ENCODE results near the gene CD40.

Gene CD40

DNA sequence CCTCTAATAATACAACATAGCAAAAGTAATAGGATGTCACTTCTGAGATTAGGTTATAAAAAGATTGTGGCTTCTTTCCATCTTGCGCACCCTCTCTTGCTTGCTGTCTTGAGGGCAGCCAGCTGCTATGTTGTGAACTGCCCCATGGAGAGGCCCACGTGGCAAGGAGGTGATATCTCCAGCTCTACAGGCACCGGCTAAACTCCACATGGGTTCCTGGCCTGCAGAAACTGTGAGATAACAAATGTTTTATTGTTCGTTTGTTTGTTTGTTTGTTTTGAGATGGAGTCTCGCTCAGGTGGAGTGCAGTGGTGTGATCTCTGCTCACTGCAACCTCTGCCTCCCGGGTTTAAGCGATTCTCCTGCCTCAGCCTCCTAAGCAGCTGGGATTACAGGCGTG is 38.0 kb downstream of the CD40 start:
- Mint-ChIP-seq H3K9me3 (no peaks in the 10 kb centered on the region), H3K27ac (no peak overlapping the region), H3K4me3 (no peak overlapping the region), H3K36me3 (no peaks in the 10 kb centered on the region), H3K27me3 (peaks cover 10% of the 10 kb centered on the region), H3K4me1 (no peaks in the 10 kb centered on the region)
- ATAC-seq (ENCODE audit: low read depth): no peak
- no peak for DNase-seq (ENCODE audit: low spot score in 2 of 2)

DNA sequence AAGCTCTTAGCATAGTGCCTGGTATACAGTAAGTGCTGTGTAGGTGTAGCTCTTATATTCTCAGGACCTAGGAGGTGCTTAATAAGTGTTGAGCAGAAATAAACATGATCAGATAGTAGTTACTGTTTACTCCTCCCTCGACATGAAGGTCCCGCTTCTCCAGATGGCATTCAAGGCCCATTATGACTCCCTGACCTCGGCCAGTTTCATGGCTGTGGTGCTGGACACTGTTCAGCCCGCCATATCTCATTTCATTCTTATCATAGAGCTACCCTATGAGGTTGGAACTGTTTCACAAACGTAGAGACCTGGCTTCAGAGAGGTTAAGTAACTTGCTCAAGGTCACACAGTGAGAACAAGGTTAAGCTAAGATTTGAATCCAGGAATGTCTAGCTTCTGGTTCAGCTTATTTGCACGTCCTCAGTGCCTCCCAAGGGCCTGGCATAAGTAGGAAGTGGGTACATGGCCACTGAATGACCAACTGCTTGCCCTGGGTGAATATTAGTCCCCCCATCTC is 39.0 kb downstream of the CD40 start:
- DNase-seq (ENCODE audit: low spot score in 2 of 2): no peak
- Mint-ChIP-seq H3K36me3 (no peaks in the 10 kb centered on the region), H3K27ac (no peak overlapping the region), H3K4me3 (no peak overlapping the region), H3K9me3 (no peaks in the 10 kb centered on the region), H3K4me1 (no peaks in the 10 kb centered on the region), H3K27me3 (peaks cover 12% of the 10 kb centered on the region)
- no peak for ATAC-seq (ENCODE audit: low read depth)

DNA sequence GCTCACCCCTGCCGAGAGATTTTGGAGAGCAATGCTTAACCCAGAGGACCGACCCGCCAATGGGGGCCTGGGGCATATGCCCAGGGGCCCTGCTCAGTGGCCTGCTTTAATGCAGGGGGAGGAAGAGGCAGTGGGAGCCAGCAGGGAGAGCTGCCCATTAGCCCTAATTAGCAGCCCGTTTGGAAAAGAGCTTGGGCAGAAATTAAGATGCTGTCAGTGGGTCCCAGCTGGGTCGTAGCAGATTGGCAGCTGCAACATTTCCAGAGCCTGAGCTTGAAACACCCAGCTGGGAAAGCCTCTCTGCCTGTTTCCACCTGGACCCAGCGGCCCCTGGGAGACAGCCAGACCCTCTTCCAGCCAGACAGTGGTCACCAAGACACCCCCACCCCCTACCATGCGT is 39.5 kb downstream of the CD40 start:
- DNase-seq (ENCODE audit: low spot score in 2 of 2): no peak
- no peaks in the 10 kb centered on the region for H3K36me3 Mint-ChIP-seq
- no peak overlapping the region for H3K4me3 Mint-ChIP-seq
- no peak overlapping the region for H3K27ac Mint-ChIP-seq
- H3K4me1 Mint-ChIP-seq: no peaks in the 10 kb centered on the region
- no peaks in the 10 kb centered on the region for H3K9me3 Mint-ChIP-seq
- peaks cover 16% of the 10 kb centered on the region for H3K27me3 Mint-ChIP-seq
- no peak for ATAC-seq (ENCODE audit: low read depth)

DNA sequence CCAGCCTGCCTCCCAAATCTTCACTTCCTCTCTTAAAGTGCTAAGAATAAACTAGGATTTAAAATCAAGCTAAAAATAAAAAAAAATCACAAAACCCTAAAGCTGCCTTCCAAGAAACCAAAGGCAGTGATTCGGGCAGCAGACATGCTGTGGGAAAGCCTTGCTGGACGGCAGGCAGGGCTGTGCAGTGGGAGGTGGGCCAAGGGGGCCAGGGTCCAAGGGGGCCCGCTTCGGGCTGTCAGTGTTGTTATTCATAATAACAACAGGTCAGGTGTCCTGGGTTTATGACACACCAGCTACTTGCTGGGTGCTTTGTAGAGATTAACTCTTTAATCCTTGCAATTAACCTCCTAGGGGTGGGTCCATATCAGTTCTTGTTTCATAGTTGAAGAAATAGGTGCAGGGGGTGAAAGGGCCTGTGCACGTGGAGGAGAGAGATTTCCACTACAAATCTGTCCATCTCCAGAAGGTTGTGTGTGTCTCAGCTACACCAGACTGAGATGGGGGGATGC is 40.4 kb downstream of the CD40 start:
- Mint-ChIP-seq H3K27ac (no peak overlapping the region), H3K4me3 (no peak overlapping the region), H3K9me3 (no peaks in the 10 kb centered on the region), H3K27me3 (peaks cover 19% of the 10 kb centered on the region), H3K4me1 (no peaks in the 10 kb centered on the region), H3K36me3 (no peaks in the 10 kb centered on the region)
- DNase-seq (ENCODE audit: low spot score in 2 of 2) (no peak), ATAC-seq (ENCODE audit: low read depth) (no peak)

DNA sequence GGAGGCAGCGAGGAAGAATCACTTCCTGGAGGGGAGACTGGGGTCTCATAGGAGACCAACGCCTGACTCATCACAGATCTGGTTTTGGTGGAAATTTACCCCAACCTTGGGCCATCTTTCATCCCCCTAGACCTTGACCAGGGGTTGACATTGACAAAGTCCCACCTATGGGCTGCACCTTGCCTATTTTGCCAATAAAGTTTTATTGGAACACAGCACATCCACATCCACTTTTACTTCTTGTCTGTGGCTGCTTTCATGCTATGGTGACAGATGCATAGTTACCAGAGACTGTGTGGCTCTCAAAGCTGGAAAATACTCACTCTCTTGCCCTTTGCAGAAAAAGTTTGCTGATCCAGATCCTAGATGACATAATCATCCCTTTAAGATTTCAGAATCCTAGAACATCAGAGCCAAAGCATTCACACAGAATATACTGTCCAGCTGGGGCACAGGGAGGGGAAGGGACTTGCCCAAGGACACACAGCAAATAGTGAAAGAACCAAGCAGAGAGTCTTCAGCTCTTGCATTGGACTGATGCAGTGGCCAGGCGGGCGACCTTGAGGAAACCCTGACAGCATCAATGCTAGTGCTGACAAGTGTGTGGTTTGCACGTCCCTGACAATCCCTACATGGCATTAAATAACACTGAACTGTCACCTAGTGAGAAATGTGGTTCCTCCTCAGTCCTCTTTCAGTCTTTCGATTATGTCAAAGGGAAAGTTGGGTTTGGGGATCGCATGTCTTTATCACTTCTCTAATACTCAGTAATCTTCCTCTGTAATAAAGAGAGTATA is 41.2 kb downstream of the CD40 start:
- Mint-ChIP-seq H3K4me1 (peaks cover 3% of the 10 kb centered on the region), H3K27me3 (peaks cover 24% of the 10 kb centered on the region), H3K27ac (no peak overlapping the region), H3K36me3 (no peaks in the 10 kb centered on the region), H3K9me3 (no peaks in the 10 kb centered on the region), H3K4me3 (no peak overlapping the region)
- ATAC-seq (ENCODE audit: low read depth) (no peak), DNase-seq (ENCODE audit: low spot score in 2 of 2) (no peak)

DNA sequence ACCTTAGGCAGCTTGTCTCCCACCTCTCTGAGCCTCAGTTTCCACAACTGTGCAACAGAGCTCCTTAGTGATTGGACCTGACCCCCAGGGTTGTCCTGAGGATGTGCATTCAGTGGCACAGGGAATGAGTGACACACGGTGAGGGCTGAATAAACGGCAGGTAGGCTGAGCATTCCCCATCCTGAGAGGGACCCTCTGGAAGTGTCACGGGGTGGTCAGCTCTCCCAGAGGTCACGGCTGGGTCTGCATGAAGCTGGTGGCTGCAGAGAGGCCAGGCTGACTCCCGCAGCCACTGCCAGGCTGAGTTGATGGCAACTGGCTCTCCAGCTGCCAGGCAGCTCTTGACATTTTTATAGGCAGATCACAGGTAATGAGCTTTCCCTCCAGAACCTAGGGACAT is 42.5 kb downstream of the CD40 start:
- H3K9me3 Mint-ChIP-seq: no peaks in the 10 kb centered on the region
- peaks cover 22% of the 10 kb centered on the region for H3K27me3 Mint-ChIP-seq
- H3K4me3 Mint-ChIP-seq: no peak overlapping the region
- ATAC-seq (ENCODE audit: low read depth): no peak
- peaks cover 3% of the 10 kb centered on the region for H3K4me1 Mint-ChIP-seq
- no peaks in the 10 kb centered on the region for H3K36me3 Mint-ChIP-seq
- no peak overlapping the region for H3K27ac Mint-ChIP-seq
- no peak for DNase-seq (ENCODE audit: low spot score in 2 of 2)

DNA sequence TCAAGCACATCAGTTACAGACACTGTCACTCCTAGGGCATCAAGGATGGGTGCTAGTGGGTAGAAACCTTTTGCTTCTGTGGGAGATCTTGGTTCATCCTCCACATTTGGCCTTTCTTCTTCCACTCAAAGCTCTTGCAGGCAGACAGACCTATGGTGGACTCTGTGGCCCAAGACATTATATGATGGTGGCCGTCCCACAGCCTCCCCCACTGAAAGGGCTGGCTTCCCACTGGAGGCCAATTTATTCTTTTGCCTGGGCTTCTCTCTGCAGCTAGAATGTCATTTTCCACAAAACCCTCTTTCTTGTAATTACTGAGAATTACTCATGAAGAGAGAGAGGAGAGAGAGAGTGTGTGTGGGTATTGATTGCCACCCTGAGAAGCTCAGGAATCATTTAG is 43.8 kb downstream of the CD40 start:
- DNase-seq (ENCODE audit: low spot score in 2 of 2) (no peak), ATAC-seq (ENCODE audit: low read depth) (no peak)
- peaks cover 27% of the 10 kb centered on the region for H3K27me3 Mint-ChIP-seq
- H3K9me3 Mint-ChIP-seq: no peaks in the 10 kb centered on the region
- H3K4me3 Mint-ChIP-seq: no peak overlapping the region
- no peak overlapping the region for H3K27ac Mint-ChIP-seq
- H3K4me1 Mint-ChIP-seq: peaks cover 3% of the 10 kb centered on the region
- H3K36me3 Mint-ChIP-seq: no peaks in the 10 kb centered on the region

DNA sequence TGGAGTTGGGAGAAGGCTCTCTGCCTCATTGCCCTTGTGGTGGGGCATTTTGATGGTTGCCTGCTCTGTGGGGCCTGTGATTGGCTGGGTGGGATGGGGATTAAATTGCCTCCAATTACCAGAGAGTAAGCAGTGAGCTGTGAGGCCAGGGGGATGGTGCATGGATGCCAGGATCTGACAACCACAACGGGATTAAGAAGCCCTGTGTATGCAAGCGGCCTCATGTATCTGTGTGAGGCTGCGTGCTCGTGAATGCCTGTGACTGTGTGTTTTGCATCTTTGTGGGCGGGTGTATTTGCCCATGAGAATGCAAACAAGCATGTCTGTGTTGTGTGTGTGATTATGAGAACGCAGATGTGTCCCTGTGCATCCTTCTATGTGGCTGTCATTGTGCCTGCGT is 46.1 kb downstream of the CD40 start:
- Mint-ChIP-seq H3K9me3 (no peaks in the 10 kb centered on the region), H3K27me3 (peaks cover 33% of the 10 kb centered on the region), H3K4me1 (peaks cover 3% of the 10 kb centered on the region), H3K27ac (no peak overlapping the region), H3K36me3 (no peaks in the 10 kb centered on the region), H3K4me3 (no peak overlapping the region)
- no peak for DNase-seq (ENCODE audit: low spot score in 2 of 2)
- ATAC-seq (ENCODE audit: low read depth): no peak

DNA sequence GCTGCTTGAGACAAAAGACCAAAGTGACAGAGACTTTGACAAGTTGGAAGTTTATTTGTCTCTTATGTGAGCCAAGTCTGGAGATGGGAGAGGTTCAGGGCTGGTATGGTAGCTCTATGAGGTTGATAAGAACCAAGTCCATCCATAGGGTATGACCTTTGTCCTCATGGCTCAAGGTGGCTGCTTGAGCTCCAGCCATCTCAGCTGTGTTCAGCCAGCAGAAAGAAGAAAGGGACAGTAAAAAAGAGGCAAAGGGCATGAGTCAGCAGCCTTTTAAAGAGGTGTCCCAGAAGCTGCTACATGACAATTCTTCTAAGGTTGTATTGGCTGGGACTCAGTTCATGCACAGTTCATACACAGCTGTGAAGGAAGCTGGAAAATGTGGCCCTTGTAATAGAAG is 49.0 kb downstream of the CD40 start:
- no peak for DNase-seq (ENCODE audit: low spot score in 2 of 2)
- peaks cover 34% of the 10 kb centered on the region for H3K27me3 Mint-ChIP-seq

DNA sequence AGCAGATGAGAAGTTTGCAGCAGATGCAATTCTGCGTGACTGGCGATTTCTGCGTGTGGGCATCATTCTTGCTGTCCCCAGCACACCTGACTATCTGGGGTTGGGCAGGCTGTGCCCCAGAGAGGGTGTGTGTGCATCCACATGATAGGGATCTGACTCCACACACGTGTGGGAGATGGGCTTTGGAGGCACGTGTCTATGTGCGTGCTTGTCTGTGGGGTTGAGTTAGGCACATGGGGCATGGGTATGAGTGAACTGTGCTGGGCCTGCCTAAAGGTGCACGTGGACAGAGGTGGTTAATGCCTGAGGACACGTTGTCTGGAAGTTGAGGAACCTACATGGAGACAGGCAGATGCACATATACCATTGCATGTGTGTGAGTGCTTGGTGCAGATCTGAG is 50.3 kb downstream of the CD40 start:
- no peaks in the 10 kb centered on the region for H3K9me3 Mint-ChIP-seq
- H3K27me3 Mint-ChIP-seq: peaks cover 32% of the 10 kb centered on the region
- ATAC-seq (ENCODE audit: low read depth) (no peak), DNase-seq (ENCODE audit: low spot score in 2 of 2) (no peak)
- H3K27ac Mint-ChIP-seq: no peak overlapping the region
- H3K4me1 Mint-ChIP-seq: peaks cover 6% of the 10 kb centered on the region
- H3K36me3 Mint-ChIP-seq: no peaks in the 10 kb centered on the region
- H3K4me3 Mint-ChIP-seq: no peak overlapping the region

More for the DNA sequence above, 49.0 kb downstream of the CD40 start:
- H3K9me3 Mint-ChIP-seq: no peaks in the 10 kb centered on the region
- H3K4me1 Mint-ChIP-seq: peaks cover 6% of the 10 kb centered on the region
- ATAC-seq (ENCODE audit: low read depth): no peak
- H3K36me3 Mint-ChIP-seq: no peaks in the 10 kb centered on the region
- H3K4me3 Mint-ChIP-seq: no peak overlapping the region
- H3K27ac Mint-ChIP-seq: no peak overlapping the region

DNA sequence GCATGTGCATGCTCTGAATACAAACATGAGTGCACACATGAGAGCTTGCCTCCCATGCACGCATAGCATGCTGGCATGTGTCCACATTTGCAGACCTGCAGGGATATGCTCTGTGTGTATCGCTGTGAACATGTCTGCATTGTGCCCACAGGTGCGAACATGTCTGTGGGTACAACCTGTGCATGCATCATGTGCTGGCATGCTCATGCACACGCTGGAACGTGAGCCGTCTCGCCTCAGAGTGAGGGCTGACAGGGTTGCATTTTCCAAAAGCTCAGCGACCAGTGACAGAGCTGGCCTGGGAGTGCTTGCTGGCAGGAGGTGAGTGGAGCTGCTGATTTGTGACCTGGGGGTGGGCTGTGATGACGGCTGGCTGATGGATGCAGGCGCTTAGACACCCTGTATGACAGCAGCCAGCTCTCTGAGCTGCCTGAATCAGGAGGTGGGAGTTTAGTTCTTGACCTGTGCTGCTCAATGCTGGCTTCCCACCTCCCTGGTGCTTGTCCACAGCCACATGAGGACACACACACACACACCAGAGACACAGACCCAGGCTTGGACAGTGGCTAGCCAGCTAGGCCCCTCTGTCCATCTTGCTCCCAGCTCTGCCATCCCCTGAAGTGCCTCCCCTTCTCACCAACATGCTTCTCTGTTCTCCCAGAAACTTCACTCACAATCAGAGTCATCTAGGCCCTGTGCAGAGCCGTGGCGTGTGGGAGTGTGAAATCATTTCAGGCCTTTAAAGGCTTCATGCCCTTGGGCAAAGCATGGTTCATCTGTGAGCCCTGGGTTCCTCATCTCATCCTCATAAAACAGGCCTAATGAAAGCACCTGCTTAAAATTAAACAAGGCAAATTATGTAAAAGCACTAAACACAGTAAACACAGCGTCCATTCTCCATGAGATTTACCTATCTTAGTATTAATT is 51.4 kb downstream of the CD40 start:
- no peak for DNase-seq (ENCODE audit: low spot score in 2 of 2)
- Mint-ChIP-seq H3K4me1 (peaks cover 5% of the 10 kb centered on the region), H3K27ac (no peak overlapping the region), H3K36me3 (no peaks in the 10 kb centered on the region), H3K9me3 (no peaks in the 10 kb centered on the region), H3K4me3 (no peak overlapping the region), H3K27me3 (peaks cover 29% of the 10 kb centered on the region)
- no peak for ATAC-seq (ENCODE audit: low read depth)

DNA sequence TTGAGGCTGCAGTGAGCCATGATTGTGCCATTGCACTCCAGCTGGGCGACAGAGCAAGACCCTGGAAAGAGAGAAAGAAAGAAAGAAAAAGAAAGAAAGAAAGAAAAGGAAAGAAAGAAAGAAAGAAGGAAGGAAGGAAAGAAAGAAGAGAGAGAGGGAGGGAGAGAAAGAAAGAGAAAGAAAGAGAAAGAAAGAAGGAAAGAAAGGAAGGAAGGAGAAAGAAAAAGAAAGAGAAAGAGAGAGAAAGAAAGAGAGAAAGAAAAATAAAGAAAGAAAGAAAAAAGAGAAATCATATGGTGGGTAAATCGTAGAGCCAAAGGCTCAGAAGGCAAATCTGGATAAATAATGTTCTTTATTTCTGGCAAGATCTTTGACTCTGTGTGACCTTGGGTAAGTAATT is 53.4 kb downstream of the CD40 start:
- peaks cover 30% of the 10 kb centered on the region for H3K27me3 Mint-ChIP-seq
- peaks cover 5% of the 10 kb centered on the region for H3K4me1 Mint-ChIP-seq
- ATAC-seq (ENCODE audit: low read depth): no peak
- H3K36me3 Mint-ChIP-seq: no peaks in the 10 kb centered on the region
- no peak overlapping the region for H3K27ac Mint-ChIP-seq
- H3K4me3 Mint-ChIP-seq: no peak overlapping the region
- H3K9me3 Mint-ChIP-seq: no peaks in the 10 kb centered on the region
- DNase-seq (ENCODE audit: low spot score in 2 of 2): no peak

DNA sequence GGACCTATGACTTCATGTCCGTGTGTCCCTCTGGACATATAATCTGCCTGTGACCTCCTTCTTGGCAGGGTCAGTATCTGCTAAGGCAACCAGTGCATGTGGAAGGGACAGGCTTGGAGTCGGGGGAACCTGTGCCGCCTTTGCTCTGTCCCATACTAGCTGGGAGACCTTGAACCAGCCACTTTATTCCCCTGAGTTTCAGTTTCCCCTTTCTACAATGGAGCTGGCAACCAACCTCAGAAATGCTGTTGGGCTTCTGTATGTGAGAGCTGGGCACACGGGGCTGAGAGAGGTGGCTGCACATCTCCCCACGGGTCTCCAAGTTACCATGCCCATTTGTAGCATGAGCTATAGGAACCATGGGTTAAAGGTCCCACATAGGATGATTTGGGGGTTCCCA is 53.8 kb downstream of the CD40 start:
- ATAC-seq (ENCODE audit: low read depth) (no peak), DNase-seq (ENCODE audit: low spot score in 2 of 2) (no peak)
- H3K4me1 Mint-ChIP-seq: peaks cover 5% of the 10 kb centered on the region
- H3K4me3 Mint-ChIP-seq: no peak overlapping the region
- H3K9me3 Mint-ChIP-seq: no peaks in the 10 kb centered on the region
- H3K36me3 Mint-ChIP-seq: no peaks in the 10 kb centered on the region
- H3K27me3 Mint-ChIP-seq: peaks cover 30% of the 10 kb centered on the region
- no peak overlapping the region for H3K27ac Mint-ChIP-seq

DNA sequence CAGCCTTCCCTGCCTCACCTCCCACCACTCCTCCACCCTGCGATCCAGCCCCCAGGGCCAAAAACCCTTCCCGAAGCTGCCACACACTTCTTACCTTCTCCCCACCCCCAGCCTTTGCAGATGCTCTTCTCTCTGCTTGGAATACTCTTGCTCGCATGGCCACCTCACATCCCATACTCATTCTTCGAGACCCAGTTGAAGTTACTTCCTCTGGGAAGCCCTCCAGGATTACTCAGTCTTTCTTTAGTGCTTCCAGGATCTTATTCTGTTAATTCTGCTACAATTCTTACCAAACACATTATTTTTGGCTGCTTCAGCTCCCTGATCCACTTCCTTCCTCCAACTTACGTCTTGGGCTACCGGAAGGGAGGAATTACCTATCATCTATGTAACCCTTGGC is 54.3 kb downstream of the CD40 start:
- H3K9me3 Mint-ChIP-seq: no peaks in the 10 kb centered on the region
- DNase-seq (ENCODE audit: low spot score in 2 of 2) (no peak), ATAC-seq (ENCODE audit: low read depth) (no peak)
- H3K36me3 Mint-ChIP-seq: no peaks in the 10 kb centered on the region
- H3K4me3 Mint-ChIP-seq: no peak overlapping the region
- no peak overlapping the region for H3K27ac Mint-ChIP-seq
- peaks cover 28% of the 10 kb centered on the region for H3K27me3 Mint-ChIP-seq
- H3K4me1 Mint-ChIP-seq: peaks cover 5% of the 10 kb centered on the region
